Measurements from ENCODE around the gene METRN.

- TF ChIP-seq HDGF (IDR thresholded peaks at IDR 0.05; ENCODE audit: borderline replicate concordance), result no peak
- TF ChIP-seq, protein P1, sequence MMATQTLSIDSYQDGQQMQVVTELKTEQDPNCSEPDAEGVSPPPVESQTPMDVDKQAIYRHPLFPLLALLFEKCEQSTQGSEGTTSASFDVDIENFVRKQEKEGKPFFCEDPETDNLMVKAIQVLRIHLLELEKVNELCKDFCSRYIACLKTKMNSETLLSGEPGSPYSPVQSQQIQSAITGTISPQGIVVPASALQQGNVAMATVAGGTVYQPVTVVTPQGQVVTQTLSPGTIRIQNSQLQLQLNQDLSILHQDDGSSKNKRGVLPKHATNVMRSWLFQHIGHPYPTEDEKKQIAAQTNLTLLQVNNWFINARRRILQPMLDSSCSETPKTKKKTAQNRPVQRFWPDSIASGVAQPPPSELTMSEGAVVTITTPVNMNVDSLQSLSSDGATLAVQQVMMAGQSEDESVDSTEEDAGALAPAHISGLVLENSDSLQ (IDR thresholded peaks at IDR 0.05), result no peak
- TF ChIP-seq SUZ12 (IDR thresholded peaks at IDR 0.05), result no peak
- no peak for TF ChIP-seq SP1 (IDR thresholded peaks at IDR 0.05)
- TF ChIP-seq ZNF384 (IDR thresholded peaks at IDR 0.05), result no peak
- TF ChIP-seq FOXM1 (IDR thresholded peaks at IDR 0.05; ENCODE audit: borderline replicate concordance), result no peak
- TF ChIP-seq L3MBTL2 (conservative IDR thresholded peaks at IDR 0.05), result no peak
- no peak for TF ChIP-seq ARNT (IDR thresholded peaks at IDR 0.05)
- TF ChIP-seq ELF4 (IDR thresholded peaks at IDR 0.05), result no peak
- TF ChIP-seq FOXK2 (IDR thresholded peaks at IDR 0.05), result no peak
Observed at GRCh38 chr16:686459-687260, 28.3 kb upstream of the METRN start.

Data from HEK293T (cell line).